Measurements from ENCODE around the gene CD2AP.
"Not testable (repeated sequence)": the region's sequence is repeated elsewhere in the genome, so short reads cannot be mapped to it uniquely, and the experiment has no call there.

The CD2AP gene

GRCh38 chr6:47574789-47575188 is 97.2 kb downstream of the CD2AP start:
- no peak for DNase-seq

- DNase-seq = no peak
Observed at GRCh38 chr6:47579040-47579439, 101.5 kb downstream of the CD2AP start.

- no peak for DNase-seq
Observed at GRCh38 chr6:47581591-47581990, 104.0 kb downstream of the CD2AP start.

DNA sequence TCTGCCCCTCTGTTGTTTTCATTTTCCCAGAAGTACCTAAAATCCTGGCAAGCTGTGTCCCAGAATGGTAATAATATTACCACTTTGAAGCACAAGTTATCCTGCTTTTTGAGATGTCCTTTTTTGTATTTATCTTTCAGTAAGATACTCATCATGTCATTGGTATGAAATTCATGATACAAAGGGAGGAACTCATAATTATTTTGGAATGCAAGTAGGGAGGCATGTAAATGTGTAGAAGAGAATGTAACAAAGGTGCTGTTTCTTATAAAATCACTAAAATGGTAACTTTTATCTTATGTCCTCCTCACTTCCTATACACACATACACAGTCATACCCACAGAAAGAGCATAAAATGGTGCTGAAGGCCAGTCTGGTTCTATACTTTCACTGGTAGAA is 109.9 kb downstream of the CD2AP start:
- DNase-seq = no peak

DNA sequence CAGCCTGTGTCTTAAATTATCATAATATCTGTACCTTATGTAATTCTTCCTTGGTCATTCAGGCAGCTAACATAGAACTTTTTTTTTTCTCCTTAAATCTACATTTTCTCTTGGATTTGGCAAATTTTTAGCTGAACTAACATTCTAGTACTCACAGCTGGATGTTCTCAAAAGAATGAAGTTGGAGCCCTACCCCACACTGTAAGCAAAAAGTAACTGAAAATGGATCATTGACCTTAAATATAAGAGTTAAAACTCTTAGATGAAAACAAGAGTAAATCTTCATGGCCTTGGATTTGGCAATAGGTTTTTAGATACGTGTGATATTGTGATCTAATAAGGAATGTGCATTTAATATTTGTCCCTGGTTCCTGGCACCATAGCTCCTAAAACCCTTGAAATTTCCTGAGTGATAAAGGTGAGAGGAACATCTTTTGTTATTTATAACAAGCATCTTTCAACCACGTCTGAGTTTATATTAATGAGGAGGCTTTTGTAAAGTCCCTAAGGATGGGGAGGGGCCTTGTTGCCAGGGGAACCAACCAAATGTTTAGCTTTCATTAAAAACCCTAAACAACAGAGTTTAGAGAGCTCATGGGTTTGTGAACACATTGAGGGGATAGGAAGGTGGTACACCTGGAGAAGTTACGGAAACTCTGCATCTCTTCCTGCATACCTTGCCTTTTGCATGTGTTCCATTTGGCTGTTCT is 114.7 kb downstream of the CD2AP start:
- DNase-seq = no peak

DNA sequence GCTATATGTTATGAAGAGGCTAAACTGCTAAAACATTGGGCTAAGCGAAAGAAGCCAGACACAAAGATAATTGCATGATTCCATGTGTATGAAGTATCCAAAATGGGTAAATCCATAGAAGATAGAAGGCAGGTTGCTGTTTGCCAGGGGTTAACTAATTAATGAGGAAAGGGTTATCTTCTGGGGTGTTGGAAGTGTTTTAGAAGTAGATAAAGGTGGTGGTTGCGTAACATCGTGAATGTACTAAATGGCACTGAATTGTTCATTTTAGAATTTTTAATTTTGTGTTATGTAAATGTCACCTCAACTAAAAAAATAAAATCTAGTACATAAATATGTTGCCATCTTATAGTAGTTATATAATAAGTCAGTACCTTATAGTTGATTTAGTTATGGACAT is 116.4 kb downstream of the CD2AP start:
- no peak for DNase-seq

DNA sequence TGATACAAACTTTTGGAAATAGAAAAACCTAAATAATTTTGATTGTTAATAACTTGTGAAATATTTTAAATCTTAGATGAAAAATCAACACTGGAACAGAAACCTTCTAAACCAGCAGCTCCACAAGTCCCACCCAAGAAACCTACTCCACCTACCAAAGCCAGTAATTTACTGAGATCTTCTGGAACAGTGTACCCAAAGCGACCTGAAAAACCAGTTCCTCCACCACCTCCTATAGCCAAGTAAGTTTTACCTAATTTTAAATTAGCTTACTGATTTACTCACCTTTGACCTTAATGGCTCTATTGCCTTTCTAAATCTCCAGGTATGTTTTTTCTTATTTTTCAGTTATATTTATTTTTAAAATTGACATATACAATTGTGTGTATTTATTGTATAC is 118.2 kb downstream of the CD2AP start:
- DNase-seq = no peak

DNA sequence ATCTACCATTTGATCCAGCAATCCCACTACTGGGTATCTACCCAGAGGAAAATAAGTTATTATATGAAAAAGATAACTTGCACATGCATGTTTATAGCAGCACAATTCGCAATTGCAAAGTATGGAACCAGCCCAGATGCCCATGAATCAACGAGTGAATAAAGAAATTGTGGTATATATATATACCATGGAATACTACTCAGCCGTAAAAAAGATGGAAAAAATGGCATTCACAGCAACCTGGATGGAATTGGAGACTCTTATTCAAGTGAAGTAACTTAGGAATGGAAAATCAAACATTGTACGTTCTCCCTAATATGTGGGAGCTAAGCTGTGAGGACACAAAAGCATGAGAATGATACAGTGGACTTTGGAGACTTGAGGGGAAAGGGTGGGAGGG is 120.8 kb downstream of the CD2AP start:
- DNase-seq = no peak

DNA sequence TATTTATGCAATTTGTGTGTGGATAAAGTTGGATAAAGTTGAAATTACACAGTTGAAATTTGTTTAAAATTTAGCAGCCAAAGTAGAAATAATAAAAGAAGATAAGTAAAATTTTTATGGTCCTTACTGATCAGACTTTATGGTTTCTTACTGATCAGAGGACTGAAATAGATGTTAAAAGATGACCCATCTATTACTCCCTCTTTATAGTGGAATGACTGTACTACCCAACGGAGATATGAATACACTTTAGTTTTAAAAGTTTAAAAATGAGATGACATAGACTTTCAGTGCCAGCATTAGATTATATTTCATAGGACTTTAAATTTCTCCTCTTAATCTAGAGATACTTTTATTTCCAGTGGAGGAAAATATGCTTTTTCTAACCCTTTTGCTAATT is 121.9 kb downstream of the CD2AP start:
- no peak for DNase-seq

DNA sequence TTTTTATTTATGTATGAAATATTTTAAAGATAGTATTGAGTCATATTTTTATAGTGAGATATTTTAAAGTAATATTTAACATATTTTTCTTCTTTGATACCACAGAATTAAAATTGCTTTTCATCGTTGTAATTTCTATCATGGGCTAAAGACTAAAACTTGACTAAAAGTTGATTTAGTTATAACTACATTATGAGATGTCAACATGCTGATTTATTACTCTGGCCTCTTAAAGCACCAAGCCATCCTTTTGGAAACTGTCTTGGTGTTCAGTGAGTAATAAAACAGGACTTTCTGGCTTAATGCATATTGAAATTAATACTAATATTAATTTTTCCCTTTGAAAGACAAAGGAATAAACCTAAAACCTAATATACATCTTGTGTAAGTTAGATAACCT is 125.6 kb downstream of the CD2AP start:
- no peak for DNase-seq

- no peak for DNase-seq
Observed at GRCh38 chr6:47603995-47604394, 126.4 kb downstream of the CD2AP start.

- DNase-seq = no peak
Observed at GRCh38 chr6:47621838-47622449, 144.4 kb downstream of the CD2AP start.

DNA sequence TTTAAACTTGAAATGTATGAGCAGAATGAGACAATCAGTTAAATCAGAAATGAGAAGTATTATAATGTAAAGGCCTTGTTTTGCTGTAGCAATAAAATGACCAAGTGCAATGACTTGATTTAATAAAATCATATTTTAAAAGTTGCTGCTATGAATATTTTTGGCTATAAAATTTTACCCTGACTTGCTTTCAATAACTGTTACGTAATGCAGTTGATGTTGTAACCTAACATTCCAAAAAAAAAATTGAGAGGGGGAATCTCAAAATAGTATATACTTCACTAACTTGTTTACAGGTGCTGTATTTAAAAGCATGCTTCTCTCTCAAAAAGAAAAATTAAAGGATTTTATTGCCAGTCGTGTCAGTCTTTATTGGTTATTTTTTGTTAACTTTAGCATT is 149.2 kb downstream of the CD2AP start:
- no peak for DNase-seq

DNA sequence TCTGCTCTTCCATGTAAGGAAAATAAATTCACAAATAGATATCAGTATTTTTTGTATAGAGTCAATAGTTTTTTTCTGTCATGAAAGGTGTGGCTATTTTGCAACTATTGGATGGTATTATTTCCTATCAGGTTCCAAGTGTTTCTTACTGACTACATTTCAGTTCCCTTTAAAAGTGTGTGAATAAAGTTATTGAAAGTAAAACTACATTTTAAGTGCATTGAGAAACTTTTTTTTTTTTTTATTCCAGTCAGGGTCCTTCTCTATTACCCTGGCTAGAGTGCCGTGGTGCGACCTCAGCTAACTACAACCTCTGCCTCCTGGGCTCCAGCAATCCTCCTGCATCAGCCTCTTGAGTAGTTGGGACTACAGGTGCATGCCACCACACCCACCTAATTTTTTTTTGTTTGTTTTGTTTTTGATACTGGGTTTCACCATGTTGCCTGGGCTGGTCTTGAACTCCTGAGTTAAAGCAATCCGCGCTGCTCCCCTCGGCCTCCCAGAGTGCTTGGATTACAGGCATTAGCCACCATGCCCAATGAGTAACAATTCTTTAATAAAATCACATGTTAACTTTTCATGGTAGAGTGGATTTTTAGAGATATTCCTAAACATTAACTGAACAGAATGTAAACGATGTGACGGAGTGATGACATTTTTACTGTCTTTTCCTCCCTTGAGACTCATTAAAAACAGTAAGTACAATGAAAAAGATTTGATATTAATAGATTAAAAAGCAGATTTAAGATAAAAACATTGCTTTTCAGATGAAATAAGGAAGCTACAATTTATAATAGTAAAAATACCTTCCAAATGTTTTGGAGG is 151.1 kb downstream of the CD2AP start:
- DNase-seq = no peak

DNA sequence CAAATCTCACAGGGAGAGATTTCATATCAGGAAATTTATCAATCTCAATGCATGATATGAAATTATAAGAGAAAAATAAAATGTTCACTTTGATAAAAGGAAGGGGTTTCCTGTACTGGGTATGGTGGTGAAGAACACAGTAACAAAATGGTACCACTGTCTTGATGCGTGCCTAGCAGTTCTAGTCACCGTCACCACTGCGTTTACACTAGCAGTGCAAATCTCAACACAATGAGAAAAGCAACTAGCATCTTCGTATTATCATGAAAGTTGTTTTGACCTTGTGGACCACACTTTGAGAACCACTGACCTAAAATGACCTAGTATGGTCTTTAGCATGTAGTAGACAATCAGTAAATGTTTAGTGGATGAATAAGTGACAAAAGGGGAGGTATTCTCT is 152.4 kb downstream of the CD2AP start:
- no peak for DNase-seq

GRCh38 chr6:47630587-47630986 is 153.0 kb downstream of the CD2AP start:
- DNase-seq = no peak

- peak; percentile 25 for DNase-seq
Observed at GRCh38 chr6:47631269-47631772, 153.7 kb downstream of the CD2AP start.

DNA sequence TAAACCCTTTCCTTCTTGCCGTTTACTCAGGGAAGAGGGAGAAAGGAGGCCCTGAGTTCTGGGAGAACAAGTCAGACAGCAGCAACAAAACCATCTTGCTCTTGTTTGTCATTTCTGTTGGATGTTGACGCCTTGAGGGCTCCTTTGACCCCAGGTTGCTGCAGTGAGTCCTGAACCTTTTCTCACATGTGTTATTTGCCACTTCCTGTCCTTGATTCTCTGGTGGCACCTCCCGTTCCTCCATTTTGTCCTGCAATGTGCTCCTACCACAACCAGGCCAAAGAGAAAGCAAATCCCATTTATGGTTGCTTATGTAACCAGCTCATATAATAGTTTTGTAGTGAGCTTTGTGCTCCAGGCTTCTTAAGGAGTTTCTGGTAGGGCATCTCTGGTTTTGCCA is 154.2 kb downstream of the CD2AP start:
- no peak for DNase-seq

DNA sequence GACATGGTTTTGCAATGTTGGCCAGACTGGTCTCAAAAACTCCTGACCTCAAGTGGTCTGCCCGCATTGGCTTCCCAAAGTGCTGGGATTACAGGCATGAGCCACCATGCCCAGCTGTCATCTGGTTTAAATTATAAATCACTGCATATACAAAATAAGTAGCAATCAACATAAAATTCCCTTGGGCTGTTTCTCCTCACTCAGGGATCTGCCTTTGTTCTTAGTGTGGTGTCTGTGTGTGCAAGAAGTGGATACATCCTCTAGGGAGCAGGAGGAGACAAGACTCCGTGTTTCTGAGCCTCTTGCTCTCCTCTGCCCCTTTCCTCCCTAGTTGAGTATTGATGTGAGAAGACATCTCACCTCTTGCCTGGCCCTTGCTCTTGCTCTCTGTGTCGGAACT is 155.6 kb downstream of the CD2AP start:
- DNase-seq = no peak

GRCh38 chr6:47634210-47635047 is 156.8 kb downstream of the CD2AP start:
- DNase-seq = no peak

DNA sequence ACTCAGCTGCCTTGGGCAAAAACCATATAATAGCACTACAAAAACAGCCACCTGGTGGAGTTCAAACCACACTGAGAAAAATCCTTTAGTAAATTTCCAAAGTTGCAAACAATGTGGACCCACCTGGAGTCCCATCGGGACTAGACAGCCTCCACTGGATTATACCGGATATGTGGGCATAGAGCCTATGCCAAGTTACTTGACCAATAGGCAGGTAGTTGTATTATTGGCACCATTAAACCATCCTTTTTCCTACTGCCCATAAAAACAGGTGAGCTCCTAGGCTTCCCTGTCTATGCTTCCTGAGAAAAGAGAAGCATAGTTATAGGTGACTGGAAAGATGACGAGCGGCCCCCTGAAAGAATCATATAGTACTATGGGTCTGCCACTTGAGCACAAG is 169.1 kb downstream of the CD2AP start:
- DNase-seq = no peak

DNA sequence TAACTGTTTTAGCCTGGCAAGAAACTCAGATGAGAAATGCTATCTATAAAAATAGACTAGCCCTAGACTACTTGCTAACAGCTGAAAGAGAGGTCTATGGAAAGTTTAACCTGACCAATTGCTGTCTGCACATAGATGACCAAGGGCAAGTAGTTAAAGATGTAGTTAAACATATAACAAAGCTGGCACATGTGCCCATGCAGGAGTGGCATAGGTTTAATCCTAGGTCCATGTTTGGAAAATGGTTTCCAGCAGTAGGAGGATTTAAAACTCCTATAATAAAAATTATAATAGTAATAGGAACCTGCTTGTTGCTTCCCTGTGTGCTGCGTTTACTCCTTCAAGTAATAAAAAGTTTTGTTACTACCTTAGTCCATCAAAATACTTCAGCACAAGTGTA is 169.6 kb downstream of the CD2AP start:
- DNase-seq = no peak

DNA sequence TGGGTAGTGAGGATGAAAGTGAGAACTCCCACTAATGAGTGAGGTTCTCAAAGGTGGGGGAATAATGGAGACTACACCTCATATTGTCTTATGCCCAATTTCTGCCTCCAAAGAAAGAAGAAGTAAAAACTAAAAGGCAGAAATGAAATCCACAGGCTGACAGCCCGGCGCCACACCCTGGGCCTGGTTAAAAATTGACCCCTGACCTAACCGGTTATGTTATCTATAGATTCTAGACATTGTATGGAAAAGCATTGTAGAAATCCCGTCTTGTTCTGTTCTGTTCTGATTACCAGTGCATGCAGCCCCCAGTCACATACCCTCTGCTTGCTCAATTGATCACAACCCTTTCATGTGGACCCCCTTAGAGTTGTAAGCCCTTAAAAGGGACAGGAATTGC is 170.0 kb downstream of the CD2AP start:
- not testable (repeated sequence) for DNase-seq

All from NCI-H1105 (cell line).